ENCODE measurements around the gene TSPEAR.
"Not testable (repeated sequence)": the region's sequence is repeated elsewhere in the genome, so short reads cannot be mapped to it uniquely, and the experiment has no call there.

TSPEAR gene

DNA sequence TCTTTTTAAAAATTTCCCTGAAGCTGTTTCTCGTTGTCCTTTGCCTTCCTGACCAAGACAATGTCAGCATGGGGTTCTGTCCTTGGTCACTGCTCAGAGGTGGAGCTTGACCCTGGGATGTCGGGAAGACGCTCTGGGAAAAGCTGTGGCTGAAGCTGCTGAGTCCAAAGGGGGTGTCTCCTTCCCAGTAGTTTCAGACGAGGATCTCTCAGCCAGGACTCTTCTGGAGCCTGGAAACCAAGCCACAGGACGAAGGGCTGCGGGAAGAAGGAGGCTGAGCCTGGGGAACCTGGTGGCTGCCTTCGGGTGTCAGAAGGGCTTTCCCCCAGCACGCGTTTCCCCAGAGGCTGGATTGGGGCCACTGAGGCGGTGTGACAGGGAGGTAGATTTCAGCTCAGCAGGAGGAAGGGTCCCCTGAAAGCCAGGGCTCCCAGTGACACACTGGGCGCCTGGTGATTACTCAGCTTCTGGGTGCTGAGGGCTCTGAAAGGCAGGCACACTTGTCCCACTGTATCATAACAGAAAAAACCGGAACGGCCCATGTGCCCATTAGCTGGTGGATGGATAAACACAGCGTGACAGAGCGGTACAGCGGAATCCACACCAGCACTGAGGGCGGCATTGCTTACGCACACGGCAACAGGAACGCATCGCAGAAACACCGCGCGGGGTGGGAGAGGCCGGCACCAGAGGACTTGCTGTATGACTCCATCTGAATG, 24.4 kb downstream of the TSPEAR start:
- DNase-seq (ENCODE audit: extremely low read depth in 1 of 2, low read depth in 1 of 2) = no peak

DNA sequence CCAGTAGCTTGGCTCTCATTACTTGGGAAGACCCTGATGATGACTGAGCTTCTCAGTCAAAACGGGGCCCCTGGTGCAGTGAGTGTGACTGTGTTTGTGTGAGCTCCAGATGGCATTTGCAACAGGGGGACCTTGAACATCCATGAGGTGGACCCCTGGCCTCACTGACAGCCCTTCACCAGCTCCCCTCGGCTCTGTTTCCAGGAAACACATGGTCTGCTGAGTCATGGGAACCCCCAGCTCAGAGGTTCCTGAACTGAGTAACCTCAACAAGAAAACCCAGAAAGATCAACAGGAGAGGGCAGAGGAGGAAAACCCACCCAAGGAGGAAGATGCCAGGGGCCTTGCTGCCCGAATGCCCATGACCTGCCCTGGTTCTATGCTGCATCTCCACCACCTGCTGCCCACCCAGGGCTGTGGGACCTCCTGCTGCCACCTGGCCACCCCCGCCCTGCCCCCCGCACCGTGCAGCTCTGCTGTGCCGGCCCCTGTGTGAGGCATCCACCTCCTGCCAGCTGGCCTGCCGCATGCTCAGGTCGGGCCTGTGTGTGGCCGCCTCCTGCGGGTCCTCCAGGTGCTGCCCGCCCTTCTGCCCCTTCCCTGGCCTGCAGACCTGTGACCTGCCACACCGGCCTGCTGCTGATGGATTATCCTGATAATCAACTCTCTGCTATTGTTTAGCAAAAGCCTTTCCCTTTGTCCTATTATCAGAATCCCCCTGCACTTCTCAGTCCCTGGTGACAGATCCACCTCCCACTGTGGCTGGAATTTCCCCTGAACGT, 25.2 kb downstream of the TSPEAR start:
- DNase-seq (ENCODE audit: extremely low read depth in 1 of 2, low read depth in 1 of 2) = no peak

DNA sequence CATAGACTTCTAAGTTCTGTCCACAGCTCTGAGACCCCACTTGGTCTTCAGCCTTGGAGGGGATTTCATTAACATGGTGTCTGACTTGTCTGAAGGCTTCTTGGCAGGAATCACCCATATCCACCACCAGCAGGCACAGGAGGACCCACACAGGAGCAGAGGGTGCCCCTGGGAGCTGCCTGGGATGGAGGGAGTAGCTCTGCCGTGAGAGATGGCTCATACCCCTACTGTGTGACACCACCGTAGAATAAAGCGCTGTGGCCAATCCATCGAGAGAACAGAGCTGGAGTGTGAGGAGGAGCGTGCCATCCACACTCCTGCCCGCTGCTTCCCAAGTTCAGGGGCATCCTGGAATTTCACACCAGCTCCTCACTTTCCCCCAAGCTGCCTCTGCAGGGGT, 26.3 kb downstream of the TSPEAR start:
- not testable (repeated sequence) for DNase-seq (ENCODE audit: extremely low read depth in 1 of 2, low read depth in 1 of 2)

DNA sequence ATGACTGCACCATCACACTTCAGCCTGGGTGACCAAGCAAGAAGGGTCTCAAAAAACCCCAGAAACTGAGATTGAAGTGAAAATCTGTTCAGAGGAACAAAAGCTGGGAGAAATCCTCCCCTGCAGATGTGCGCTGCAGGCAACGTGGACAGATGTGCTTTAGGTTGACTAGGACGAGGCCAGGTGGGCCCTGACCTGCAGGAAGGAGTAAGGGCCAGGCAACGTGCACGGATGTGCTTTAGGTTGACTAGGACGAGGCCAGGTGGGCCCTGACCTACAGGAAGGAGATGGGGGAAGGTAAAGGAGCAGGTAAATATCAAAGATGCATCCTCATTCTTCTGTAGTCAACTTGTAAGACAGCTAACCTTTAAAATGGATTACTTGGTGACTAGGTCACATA, 26.9 kb downstream of the TSPEAR start:
- DNase-seq (ENCODE audit: extremely low read depth in 1 of 2, low read depth in 1 of 2) = no peak

DNA sequence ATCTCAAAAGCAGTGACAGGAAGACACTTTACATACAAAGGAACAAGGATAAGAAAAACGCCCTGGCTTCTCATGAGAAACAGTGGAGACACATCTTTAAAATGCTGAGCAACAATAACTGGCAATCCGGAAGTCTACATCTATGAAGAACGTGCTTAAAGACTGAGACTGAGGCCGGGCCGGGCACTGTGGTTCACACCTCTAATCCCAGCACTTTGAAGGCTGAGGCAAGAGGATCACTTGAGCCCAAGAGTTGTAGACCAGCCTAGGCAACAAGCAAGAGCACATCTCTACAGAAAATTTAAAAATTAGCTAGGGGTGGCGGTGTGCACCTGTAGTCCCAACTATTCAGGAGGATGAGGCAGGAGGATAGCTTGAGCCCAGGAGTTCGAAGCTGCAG, 27.3 kb downstream of the TSPEAR start:
- no peak for DNase-seq (ENCODE audit: extremely low read depth in 1 of 2, low read depth in 1 of 2)

DNA sequence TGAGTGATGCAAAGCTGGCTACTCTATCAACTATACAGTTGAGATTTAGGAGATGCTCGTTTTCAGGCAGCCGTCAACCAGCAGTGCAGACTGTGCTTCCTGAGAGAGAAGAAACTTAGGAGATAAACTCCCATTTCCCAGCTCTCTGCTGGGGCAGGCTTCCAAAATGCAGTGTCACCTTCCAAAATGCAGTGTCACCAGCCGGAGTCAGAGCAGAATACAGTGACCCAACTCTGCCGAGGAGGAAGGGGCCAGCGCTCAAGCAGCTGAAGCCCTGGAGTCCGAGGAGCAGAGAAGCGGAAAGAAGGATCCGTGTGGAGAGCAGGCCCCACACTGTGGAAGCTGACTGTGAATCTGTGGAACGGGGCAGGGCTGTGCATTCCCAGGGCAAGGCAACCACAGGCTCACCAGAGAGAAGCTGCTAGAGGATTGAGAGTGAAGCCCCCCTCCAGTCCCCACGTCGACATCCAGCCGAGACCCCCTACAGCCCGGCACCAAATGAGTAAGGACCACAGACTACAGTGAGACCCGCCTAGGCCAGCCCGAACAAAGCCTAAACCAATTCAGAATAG, 28.7 kb downstream of the TSPEAR start:
- no peak for DNase-seq (ENCODE audit: extremely low read depth in 1 of 2, low read depth in 1 of 2)

DNA sequence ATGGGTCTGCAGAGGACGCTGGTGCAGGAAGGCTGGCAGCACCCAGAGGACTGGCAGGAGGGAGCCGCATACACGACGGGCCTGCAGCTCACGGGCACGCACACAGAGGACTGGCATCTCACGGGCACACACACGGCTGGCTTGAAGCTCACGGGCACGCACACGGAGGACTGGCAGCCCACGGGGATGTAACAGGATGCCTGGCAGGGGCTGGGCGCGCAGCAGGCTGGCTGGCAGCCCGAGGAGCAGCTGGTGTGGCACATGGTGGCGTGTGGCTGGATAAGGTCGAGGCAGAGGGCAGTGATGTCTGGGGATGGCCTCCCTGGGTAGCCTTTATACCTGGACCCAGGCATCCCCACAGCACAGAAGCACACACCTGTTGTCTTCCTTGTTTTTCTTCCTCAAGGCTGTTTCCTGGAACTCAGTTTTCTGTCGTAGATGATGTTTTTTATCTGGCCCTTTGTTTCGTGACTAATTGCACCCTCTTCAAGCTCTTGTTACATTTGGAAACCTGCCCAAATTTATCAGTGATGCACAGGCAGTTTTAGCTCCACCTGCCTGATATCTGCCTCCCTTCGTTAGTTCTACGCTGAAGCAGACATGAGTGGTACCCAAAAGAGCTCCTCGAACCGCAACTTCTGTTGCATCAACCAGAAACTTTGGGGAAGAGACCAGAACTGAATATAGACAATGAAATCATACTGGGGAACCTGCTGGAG, 29.4 kb downstream of the TSPEAR start, which contains the start of gene KRTAP12-1:
Gene KRTAP12-1, minus strand, starts transcription at position 303 of the 719 bp plus-strand sequence. Its CDS starts 40 bp downstream, at position 263.
- no peak for DNase-seq (ENCODE audit: extremely low read depth in 1 of 2, low read depth in 1 of 2)

DNA sequence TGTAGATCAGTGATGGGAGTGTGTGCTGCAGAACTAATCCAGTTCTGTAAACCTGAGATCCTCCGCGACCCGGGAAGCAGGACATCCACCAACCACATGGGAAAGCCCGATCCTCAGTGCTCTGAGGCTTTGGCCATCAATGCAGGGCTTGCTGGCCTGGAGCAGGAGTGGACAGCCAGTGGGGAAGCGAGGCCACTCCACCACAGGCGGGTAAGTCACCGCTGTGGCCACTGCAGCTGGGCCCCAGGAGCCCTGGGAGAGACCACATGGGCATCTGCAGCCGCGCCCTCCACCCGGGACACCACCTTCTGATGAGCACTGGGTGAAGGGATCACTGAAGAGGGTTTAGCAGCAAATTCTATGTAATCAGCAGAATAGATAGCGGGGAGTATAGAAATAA, 30.2 kb downstream of the TSPEAR start:
- no peak for DNase-seq (ENCODE audit: extremely low read depth in 1 of 2, low read depth in 1 of 2)

DNA sequence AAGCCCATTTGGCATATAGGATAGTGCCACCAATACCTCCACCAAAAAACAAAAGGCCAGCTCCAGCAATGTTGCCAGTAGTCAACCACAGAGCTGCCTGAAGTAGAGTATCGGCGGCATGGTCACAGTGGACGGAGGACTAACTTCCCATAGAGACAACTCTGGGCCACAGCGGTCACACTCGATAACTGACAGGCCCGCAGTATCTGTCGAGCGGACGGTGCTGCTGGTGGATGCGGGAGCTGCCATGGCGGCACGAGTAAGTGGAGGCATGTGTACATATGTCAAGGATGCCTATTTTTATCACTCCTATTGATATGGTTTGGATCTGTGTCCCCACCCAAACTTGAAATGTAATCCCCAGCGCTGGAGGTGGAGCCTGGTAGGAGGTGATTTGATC, 33.5 kb downstream of the TSPEAR start:
- no peak for DNase-seq (ENCODE audit: extremely low read depth in 1 of 2, low read depth in 1 of 2)

DNA sequence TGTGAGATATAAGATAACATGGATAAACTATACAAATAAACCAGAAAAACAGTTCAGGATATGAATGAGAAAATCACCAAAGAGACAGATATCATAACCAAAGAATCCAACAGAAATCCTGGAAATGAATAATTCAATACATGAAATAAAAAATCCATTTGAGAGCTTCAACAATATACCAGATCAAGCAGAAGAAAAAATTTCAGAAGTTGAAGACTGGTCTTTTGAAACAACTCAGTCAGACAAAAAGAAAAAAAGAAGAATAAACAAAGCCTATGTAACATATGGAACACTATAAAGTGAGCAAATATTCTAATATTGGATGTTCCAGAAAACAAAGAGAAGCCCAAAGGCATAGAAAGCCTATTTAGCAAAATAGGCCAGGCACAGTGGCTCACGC, 39.5 kb downstream of the TSPEAR start:
- no peak for DNase-seq (ENCODE audit: extremely low read depth in 1 of 2, low read depth in 1 of 2)

DNA sequence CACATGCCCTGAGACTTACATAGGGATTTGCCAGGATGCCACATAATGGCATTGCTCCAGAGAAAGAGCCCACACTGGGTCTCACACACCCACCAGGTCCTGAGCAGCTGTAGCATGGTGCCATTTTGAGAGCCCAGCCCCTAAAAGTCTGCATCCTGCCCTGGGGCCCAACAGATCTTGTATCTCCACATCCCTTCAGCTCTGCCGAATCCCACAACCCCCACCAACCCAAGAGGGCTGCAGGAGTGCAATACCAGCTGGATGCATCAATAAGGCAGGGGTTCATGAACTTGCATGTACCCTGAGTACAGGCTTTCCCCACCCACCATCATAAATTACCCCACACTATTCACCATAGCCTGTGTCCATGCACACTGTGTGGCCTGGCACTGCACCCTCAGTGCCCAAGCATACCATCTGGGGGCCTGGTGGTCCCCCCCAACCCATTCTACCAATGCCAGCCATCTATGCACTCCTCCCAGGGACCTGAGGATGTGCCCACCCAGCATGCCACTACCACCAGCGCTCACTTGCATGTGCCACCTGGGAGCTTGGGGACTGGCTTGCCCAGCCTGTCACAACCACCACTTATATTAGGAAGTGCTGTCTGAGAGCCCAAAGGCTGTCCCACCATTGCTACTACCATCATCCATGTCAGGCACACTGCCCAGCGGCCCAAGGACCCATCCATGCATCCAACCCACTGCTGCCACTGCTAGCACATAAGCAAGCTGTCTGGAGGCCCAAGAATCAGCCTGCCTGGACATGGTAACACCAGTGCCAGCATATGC, 40.5 kb downstream of the TSPEAR start:
- DNase-seq (ENCODE audit: extremely low read depth in 1 of 2, low read depth in 1 of 2) = no peak

DNA sequence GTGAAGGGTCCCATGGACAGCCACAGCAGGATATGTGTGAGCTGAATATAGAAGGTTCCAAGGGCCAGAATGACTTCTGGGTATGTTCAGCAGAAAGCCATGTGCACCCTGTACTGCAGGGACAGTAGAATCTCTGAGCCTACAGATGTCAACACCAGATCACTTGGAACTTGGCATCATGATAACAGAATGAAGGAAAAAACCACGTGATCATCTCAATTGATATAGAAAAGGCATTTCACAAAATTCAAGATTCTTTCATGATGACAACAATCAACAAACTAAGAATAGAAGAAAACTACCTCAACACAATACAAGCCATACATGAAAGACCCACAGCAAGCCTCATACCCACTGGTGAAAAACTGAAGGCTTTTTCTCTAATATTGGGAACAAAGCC, 43.8 kb downstream of the TSPEAR start:
- DNase-seq (ENCODE audit: extremely low read depth in 1 of 2, low read depth in 1 of 2) = no peak

DNA sequence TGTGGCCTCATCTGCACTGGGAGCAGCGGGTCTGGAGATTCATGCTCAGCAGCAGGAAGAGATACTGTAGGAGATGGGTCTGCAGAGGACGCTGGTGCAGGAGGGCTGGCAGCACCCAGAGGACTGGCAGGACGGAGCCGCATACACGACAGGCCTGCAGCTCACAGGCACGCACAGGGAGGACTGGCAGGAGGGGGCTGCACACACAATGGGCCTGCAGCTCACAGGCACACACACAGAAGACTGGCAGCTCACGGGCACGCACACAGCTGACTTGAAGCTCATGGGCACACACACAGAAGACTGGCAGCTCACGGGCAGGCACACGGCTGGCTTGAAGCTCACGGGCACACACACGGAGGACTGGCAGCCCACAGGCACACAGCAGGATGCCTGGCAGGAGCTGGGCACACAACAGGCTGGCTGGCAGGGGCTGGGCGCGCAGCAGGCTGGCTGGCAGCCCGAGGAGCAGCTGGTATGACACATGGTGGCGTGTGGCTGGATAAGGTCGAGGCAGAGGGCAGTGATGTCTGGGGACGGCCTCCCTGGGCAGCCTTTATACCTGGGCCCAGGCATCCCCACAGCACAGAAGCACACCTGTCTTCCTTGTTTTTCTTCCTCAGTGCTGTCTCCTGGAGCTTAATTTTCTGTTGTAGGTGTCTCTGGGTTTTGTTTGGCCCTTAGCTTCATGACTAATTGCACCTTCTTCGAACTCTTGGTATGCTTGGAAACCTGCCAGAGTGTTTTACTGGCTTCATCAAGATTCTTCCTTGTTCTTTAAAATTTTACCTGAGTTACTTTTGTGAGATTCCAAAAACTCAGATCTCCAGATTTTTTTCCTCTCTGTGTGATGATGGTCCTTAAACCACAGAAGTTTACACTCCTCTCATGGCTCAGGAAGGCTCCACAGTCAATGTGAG, 44.7 kb downstream of the TSPEAR start, which contains the start of gene KRTAP12-2:
Gene KRTAP12-2, minus strand, starts transcription at position 527 of the 920 bp plus-strand sequence. Its CDS starts 41 bp downstream, at position 486.
- no peak for DNase-seq (ENCODE audit: extremely low read depth in 1 of 2, low read depth in 1 of 2)

DNA sequence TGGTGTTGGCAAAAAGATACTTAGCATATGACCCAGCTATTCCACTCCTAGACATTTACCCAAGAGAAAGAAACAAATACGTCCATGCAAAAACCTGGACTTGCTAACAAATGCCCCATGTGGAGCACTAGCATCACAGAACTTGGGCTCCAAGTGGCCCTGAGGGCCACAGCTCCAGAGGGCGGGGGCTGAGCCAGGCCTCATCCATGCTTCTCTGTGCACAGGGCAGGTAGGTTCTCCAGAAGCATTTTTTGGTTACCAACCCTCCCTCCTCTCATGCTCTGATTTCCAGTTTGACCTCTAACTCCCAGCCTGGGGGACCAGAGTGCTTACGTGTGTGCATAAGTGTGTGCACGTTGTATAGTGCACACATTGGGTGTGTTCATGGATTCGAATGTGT, 46.7 kb downstream of the TSPEAR start:
- no peak for DNase-seq (ENCODE audit: extremely low read depth in 1 of 2, low read depth in 1 of 2)

DNA sequence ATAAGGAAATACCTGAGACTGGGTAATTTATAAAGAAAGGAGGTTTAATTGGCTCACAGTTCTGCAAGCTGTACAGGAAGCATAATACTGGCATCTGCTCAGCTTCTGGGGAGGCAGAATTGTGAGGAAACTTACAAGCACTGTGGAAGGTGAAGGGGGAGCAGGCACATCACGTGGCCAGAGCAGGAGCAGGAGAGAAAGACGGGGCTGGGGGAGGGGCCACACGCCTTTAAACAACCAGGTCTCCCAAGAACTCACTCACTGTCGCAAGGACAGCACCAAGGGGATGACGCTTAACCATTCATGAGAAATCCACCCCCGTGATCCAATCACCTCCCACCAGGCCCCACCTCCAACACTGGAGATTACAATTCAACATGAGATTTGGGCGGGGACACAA, 49.8 kb downstream of the TSPEAR start:
- not testable (repeated sequence) for DNase-seq (ENCODE audit: extremely low read depth in 1 of 2, low read depth in 1 of 2)

DNA sequence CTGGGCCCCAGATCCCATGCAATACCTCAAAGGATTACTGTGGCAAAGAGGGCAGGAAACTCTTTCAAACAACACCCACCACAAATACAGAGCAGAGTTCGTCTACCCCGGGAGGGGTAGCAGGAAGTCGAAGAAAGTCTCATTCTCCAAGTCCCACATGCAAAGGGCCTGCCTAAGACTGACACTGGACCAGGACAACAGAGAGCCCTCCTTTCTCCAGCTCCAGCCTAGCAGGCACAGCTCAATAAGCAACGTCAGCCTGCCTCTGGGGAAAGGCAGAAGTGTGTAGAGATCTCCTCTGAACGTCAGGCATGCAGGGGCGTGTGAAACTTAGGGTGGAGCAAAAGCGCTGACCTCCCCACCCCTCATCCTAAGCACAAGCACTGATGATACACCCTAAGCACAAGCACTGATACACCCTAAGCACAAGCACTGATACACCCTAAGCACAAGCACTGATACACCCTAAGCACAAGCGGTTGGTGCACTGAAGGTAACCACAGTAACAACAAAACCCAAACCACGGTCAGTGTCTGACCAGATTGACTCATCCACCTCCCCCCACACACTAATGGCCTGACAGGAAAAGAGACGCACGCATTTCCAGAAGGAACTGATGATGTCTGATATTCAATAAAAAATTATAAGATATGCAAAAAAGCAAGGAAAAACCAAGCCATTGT, 52.3 kb downstream of the TSPEAR start:
- no peak for DNase-seq (ENCODE audit: extremely low read depth in 1 of 2, low read depth in 1 of 2)

DNA sequence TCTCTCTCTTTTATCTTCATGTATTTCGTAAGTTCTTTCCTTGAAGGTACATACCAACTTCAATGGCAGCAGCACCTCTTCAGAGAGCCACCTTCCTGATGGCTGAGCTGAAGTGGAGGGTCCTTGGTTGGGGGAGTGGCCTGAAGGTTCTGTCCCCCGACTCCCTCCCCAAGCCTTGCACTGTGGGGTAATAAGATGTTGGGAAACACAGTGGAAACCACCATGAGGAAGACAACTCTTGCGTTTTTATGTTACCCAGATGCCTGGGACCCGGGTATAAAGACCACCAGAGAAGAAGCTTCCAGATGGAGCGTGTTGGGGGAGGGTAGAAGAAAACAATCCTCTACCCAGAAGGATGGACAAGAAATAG, 52.8 kb downstream of the TSPEAR start:
- DNase-seq (ENCODE audit: extremely low read depth in 1 of 2, low read depth in 1 of 2) = no peak

DNA sequence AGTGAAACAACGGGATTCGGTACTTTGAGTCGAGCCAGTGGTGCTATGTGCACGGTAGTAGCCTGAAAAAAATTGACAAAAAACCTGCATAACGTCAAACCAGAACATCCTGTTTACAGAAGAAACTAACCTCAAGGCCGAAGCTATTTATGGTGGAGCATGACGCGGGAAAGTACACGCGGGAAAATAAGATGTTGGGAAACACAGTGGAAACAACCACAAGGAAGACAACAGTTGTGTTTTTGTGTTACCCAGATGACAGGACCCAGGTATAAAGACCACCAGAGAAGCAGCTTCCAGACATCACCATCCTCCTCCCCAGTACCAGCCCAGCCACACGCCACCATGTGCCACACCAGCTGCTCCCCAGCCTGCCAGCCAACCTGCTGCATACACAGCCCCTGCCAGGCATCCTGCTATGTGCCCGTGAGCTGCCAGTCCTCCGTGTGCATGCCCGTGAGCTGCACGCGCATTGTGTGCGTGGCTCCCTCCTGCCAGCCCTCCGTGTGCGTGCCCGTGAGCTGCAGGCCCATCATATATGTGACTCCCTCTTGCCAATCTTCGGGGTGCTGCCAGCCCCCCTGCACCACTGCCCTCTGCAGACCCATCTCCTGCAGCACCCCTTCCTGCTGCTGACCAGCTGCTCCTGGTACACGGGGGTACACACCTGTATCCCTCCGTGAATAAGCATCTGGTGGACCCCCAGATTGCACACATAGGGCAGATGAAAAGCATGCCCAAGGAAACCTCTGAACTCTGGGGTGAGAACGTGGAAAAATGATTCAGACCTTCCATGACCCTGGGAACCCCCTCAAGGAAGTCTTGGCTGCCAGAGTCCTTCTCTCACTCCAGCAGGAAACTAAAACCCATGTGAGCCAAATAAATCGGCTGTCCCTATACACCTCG, 53.5 kb downstream of the TSPEAR start, which contains the start of gene KRTAP12-3:
Gene KRTAP12-3, plus strand, starts transcription at position 298 of the 906 bp plus-strand sequence. Its CDS starts 48 bp downstream, at position 346.
- DNase-seq (ENCODE audit: extremely low read depth in 1 of 2, low read depth in 1 of 2) = peak; percentile 27 to 30
